Keratinocyte (primary cell): ENCODE measurements around the gene RAB5IF. TPM values are rescaled to one million over a fixed set of nuclear protein-coding genes. Genes with fewer than 3 reads are reported as not detected.

Experiments used
- DNase-seq: peaks from one replicate; pipeline ENCODE4 v3.0.0-alpha.2; 2011; ENCODE audit warnings: low read depth, missing footprints, low spot score
- FAIRE-seq: peaks from 2 replicates; lab custom pipeline; 2011; peaks lifted over from hg19 to GRCh38; lab: Jason Lieb, UNC
- H2AFZ ChIP-seq: 2 replicates; pipeline ENCODE4 v1.6.0; 2012; ENCODE audit warnings: low read length, control low read depth, inconsistent platforms; ENCODE audit not compliant: control insufficient read depth
- H3K27ac ChIP-seq: 2 replicates; pipeline ENCODE4 v1.5.1; 2011; ENCODE audit warnings: low read length; ENCODE audit not compliant: control insufficient read depth, insufficient read depth
- H3K27me3 ChIP-seq: 3 replicates; pipeline ENCODE4 v1.6.0; 2011; ENCODE audit warnings: low read length; ENCODE audit not compliant: control insufficient read depth, insufficient read depth; ENCODE audit errors: extremely low read depth
- H3K36me3 ChIP-seq, 2 experiments: 2 replicates in 1 of 2; 3 replicates in 1 of 2; pipeline ENCODE4 v1.5.1; 2011; ENCODE audit warnings: low read length in 2 of 2, mild to moderate bottlenecking in 1 of 2; ENCODE audit not compliant: control insufficient read depth in 2 of 2, insufficient read depth in 2 of 2; ENCODE audit errors: extremely low read depth in 1 of 2
- H3K4me1 ChIP-seq: 3 replicates; pipeline ENCODE4 v1.5.1; 2011; ENCODE audit warnings: low read length; ENCODE audit not compliant: control insufficient read depth, insufficient read depth; ENCODE audit errors: extremely low read depth
- H3K4me2 ChIP-seq: 3 replicates; pipeline ENCODE4 v1.6.0; 2011; ENCODE audit warnings: low read depth, low read length; ENCODE audit not compliant: control insufficient read depth, insufficient read depth; ENCODE audit errors: extremely low read depth
- H3K4me3 ChIP-seq, 3 experiments: fragments of 200-600 bp in 1 of 3; sonication (generic) in 1 of 3; 2 replicates in 2 of 3; 3 replicates in 1 of 3; pipeline ENCODE4 v1.5.1; 2011 to 2016; ENCODE audit warnings: low read length in 3 of 3, mild to moderate bottlenecking in 3 of 3, control low read depth in 2 of 3, inconsistent platforms in 1 of 3, low read depth in 1 of 3, mixed read lengths in 1 of 3, mixed run types in 1 of 3, moderate library complexity in 1 of 3; ENCODE audit not compliant: control insufficient read depth in 2 of 3, insufficient read depth in 2 of 3; ENCODE audit errors: extremely low read depth in 1 of 3
- H3K79me2 ChIP-seq: 2 replicates; pipeline ENCODE4 v1.6.0; 2012; ENCODE audit warnings: low read length; ENCODE audit not compliant: control insufficient read depth, insufficient read depth
- H3K9ac ChIP-seq: 3 replicates; pipeline ENCODE4 v1.6.0; 2011; ENCODE audit warnings: low read length; ENCODE audit not compliant: control insufficient read depth, insufficient read depth; ENCODE audit errors: extremely low read depth
- H3K9me1 ChIP-seq: 3 replicates; pipeline ENCODE4 v1.6.0; 2011; ENCODE audit warnings: low read length; ENCODE audit not compliant: control insufficient read depth, insufficient read depth; ENCODE audit errors: extremely low read depth
- H3K9me3 ChIP-seq: 2 replicates; pipeline ENCODE4 v1.5.1; 2012; ENCODE audit warnings: low read depth, low read length; ENCODE audit not compliant: control insufficient read depth
- H4K20me1 ChIP-seq: 3 replicates; pipeline ENCODE4 v1.6.0; 2011; ENCODE audit warnings: low read length; ENCODE audit not compliant: control insufficient read depth, insufficient read depth; ENCODE audit errors: extremely low read depth
- CTCF ChIP-seq, 3 experiments: IDR thresholded peaks in 1 of 3; conservative IDR thresholded peaks in 1 of 3; optimal IDR thresholded peaks in 1 of 3; 2 replicates in 2 of 3; 3 replicates in 1 of 3; pipeline versions ENCODE3 to v1.5.1; 2011; ENCODE audit warnings: low read length in 3 of 3, mild to moderate bottlenecking in 3 of 3, moderate library complexity in 2 of 3, control low read depth in 1 of 3, inconsistent platforms in 1 of 3; ENCODE audit not compliant: insufficient read depth in 2 of 3; ENCODE audit errors: extremely low read depth in 1 of 3
- EZH2 ChIP-seq: IDR thresholded peaks from one replicate; pipeline ENCODE4 v1.6.1; 2012; ENCODE audit warnings: inconsistent platforms, mild to moderate bottlenecking, low read length, moderate library complexity
- dilution Hi-C: fragments of 300-500 bp; cut with MboI; formaldehyde crosslinking; loops from one replicate; pipeline ENCODE4 v1.7.0; 2020; ENCODE audit warnings: low sequenced_read_pairs; ENCODE audit not compliant: extremely low pct_ligation_motif_present
- polyA plus RNA-seq, 5 experiments: library from polyadenylated mRNA; depleted of rRNA in 3 of 5; stranded (reverse) in 3 of 5; stranded (forward) in 1 of 5; unstranded in 1 of 5; fragments of >200 nt; gene quantifications; 1 replicate in 1 of 5; 2 replicates in 3 of 5; 3 replicates in 1 of 5; pipeline versions ENCODE4 v1.2.1 to v1.2.3, GENCODE V29; 2011 to 2012; ENCODE audit warnings: missing spikeins in 2 of 5, low read depth in 1 of 5, low replicate concordance in 1 of 5

Gene RAB5IF
- polyA plus RNA-seq, 1 donor (not counting 4 experiments of a cell fraction or from before 2014, with no cell fraction given) = 188 TPM

- dilution Hi-C loops = no loop called here
- no peak for TF ChIP-seq EZH2
- TF ChIP-seq CTCF (optimal IDR thresholded peaks at IDR 0.05 in 1 of 3, IDR thresholded peaks at IDR 0.05 in 1 of 3, conservative IDR thresholded peaks at IDR 0.05 in 1 of 3; ENCODE audit: extremely low read depth in 1 of 3, insufficient read depth in 2 of 3, low read length in 3 of 3) = no peak
Observed at GRCh38 chr20:36624944-36625324, 19.4 kb downstream of the RAB5IF start.

GRCh38 chr20:36628076-36628475 lies 22.5 kb downstream of the RAB5IF start:
- dilution Hi-C loops = no loop called here
- no peaks in the 10 kb centered on the region for H3K36me3 ChIP-seq
- no peaks in the 10 kb centered on the region for H3K9me3 ChIP-seq
- H4K20me1 ChIP-seq = no peaks in the 10 kb centered on the region
- no peak overlapping the region for H3K4me3 ChIP-seq
- no peaks in the 10 kb centered on the region for H3K4me1 ChIP-seq
- no peak for FAIRE-seq
- no peak overlapping the region for H2AFZ ChIP-seq
- no peak for DNase-seq
- H3K4me2 ChIP-seq = no peak overlapping the region
- no peak overlapping the region for H3K9ac ChIP-seq
- H3K79me2 ChIP-seq = no peaks in the 10 kb centered on the region
- no peak for TF ChIP-seq EZH2
- TF ChIP-seq CTCF (optimal IDR thresholded peaks at IDR 0.05 in 1 of 3, IDR thresholded peaks at IDR 0.05 in 1 of 3, conservative IDR thresholded peaks at IDR 0.05 in 1 of 3; ENCODE audit: extremely low read depth in 1 of 3, insufficient read depth in 2 of 3, low read length in 3 of 3) = no peak
- no peak overlapping the region for H3K27ac ChIP-seq
- no peaks in the 10 kb centered on the region for H3K9me1 ChIP-seq
- no peaks in the 10 kb centered on the region for H3K27me3 ChIP-seq

More at GRCh38 chr20:36624944-36625324, 19.4 kb downstream of the RAB5IF start:
- Histone ChIP-seq H3K9me3 (no peaks in the 10 kb centered on the region), H3K27ac (no peak overlapping the region), H3K27me3 (no peaks in the 10 kb centered on the region), H3K79me2 (no peaks in the 10 kb centered on the region), H4K20me1 (no peaks in the 10 kb centered on the region), H2AFZ (no peak overlapping the region), H3K4me1 (no peaks in the 10 kb centered on the region), H3K36me3 (no peaks in the 10 kb centered on the region), H3K4me3 (no peak overlapping the region), H3K9ac (no peak overlapping the region), H3K4me2 (no peak overlapping the region), H3K9me1 (no peaks in the 10 kb centered on the region)
- no peak for FAIRE-seq
- no peak for DNase-seq
